Psoas muscle (tissue), 8 donors: ENCODE results near the gene NUDT19. TPM values are rescaled to one million over a fixed set of nuclear protein-coding genes. Genes with fewer than 3 reads are reported as not detected.
"Not testable (repeated sequence)": the region's sequence is repeated elsewhere in the genome, so short reads cannot be mapped to it uniquely, and the experiment has no call there.

Source experiments
- ATAC-seq, 4 donors: fragments of 200-7000 bp; cut with Tn5 transposase; one replicate each; pipeline ENCODE4 v1.9.1; 2020; ENCODE audit warnings: moderate library complexity in 3 of 4, mild to moderate bottlenecking in 2 of 4
- DNase-seq, 2 donors: peaks; one replicate each; pipeline ENCODE4 v3.0.0-alpha.2; 2020
- H3K27ac ChIP-seq: fragments of 200-600 bp; one replicate; pipeline ENCODE4 v1.8.0; 2022
- H3K27me3 ChIP-seq, 3 donors: fragments of 200-600 bp in 1 of 3; one replicate each; pipeline versions ENCODE4 v1.6.1 to v1.8.0; 2013 to 2022; ENCODE audit warnings: low read length in 2 of 3, mild to moderate bottlenecking in 2 of 3, moderate library complexity in 1 of 3; ENCODE audit not compliant: insufficient read depth in 3 of 3
- H3K36me3 ChIP-seq, 2 donors: fragments of 200-600 bp in 1 of 2; one replicate each; pipeline versions ENCODE4 v1.6.1 to v1.8.0; 2013 to 2022; ENCODE audit warnings: low read depth in 1 of 2, mild to moderate bottlenecking in 1 of 2, moderate library complexity in 1 of 2; ENCODE audit not compliant: insufficient read depth in 1 of 2
- H3K4me1 ChIP-seq: fragments of 200-600 bp; one replicate; pipeline ENCODE4 v1.8.0; 2022
- H3K4me3 ChIP-seq: fragments of 200-600 bp; one replicate; pipeline ENCODE4 v1.8.0; 2022; ENCODE audit warnings: mild to moderate bottlenecking
- H3K9me3 ChIP-seq: fragments of 200-600 bp; one replicate; pipeline ENCODE4 v1.8.0; 2022
- CTCF ChIP-seq: fragments of 200-600 bp; IDR thresholded peaks from one replicate; pipeline ENCODE4 v1.8.0; 2022; ENCODE audit warnings: antibody characterized with exemption
- WGBS, 3 donors: extraction: QIAGEN DNeasy Blood & Tissue Kit; methylation state at CpG; one replicate each; pipeline versions ENCODE4 v1.1.6 to v1.1.7; 2013; 5-methylcytosine and 5-hydroxymethylcytosine counted together
- intact Hi-C, 2 donors: fragments of 100-400 bp; cut with DNase I; formaldehyde crosslinking; loops; one replicate each; pipeline versions ENCODE4 v1.11.0 to v1.14.2; 2022
- polyA plus RNA-seq, 3 donors: library from polyadenylated mRNA; stranded (reverse); fragments of 200-250 nt; gene quantifications; one replicate each; pipeline ENCODE4 v1.2.3, GENCODE V29; 2013
- total RNA-seq, 4 donors: library from RNA; stranded (reverse); fragmentation: NEBNext Ultra II Directional in 2 of 4; extraction: Animal tissue kit (Norgen Biotek cat#: 25700) in 2 of 4; gene quantifications; one replicate each; pipeline versions ENCODE4 v1.2.1 to v1.2.4, GENCODE V29; 2021 to 2023
- donor health status: healthy with polysubstance abuse.
- donor health status: DM: no; HTN: no; CAD: no; lungs with moderate emphysema.
- donor health status: Bipolar disorder and iron deficiency.
- donor health status: healthy.
- donor health status: DM: yes; HTN: yes; CAD: no.
- donor health status: DM: no; HTN: no; CAD: no.
- donor health status: DM: no; HTN: no; CAD: no.
- donor health status: DM: yes; HTN: yes; CAD: no.

Gene NUDT19
- total and polyA plus RNA-seq, 7 donors: 10.7 to 27.5 (median 17.4) TPM

GRCh38 chr19:32653599-32653915, 38.1 kb upstream of the NUDT19 start:
- Histone ChIP-seq H3K27ac (no peak overlapping the region), H3K36me3 (peaks cover 0 to 41% of the 10 kb centered on the region in 2 donors), H3K27me3 (no peaks in the 10 kb centered on the region), H3K4me1 (peaks cover 17% of the 10 kb centered on the region), H3K9me3 (no peaks in the 10 kb centered on the region), H3K4me3 (no peak overlapping the region)
- intact Hi-C loops: no loop called here
- ATAC-seq (no peak), DNase-seq (no peak)
- TF ChIP-seq CTCF: no peak
- 90 to 93% (median 93%) methylated on average over 15 of the region's 15 CpGs for WGBS, 3 donors

GRCh38 chr19:32656379-32656778, 35.2 kb upstream of the NUDT19 start:
- peak in 1 of 2 donors; percentile 3 for DNase-seq
- H3K9me3 ChIP-seq, H3K4me3 ChIP-seq, ATAC-seq, H3K27me3 ChIP-seq, intact Hi-C loops, H3K27ac ChIP-seq: not testable (repeated sequence)
- H3K36me3 ChIP-seq: peaks cover 0 to 31% of the 10 kb centered on the region in 2 donors
- 98 to 99% (median 98%) methylated on average over 8 of the region's 8 CpGs for WGBS, 3 donors
- H3K4me1 ChIP-seq: peaks cover 12% of the 10 kb centered on the region

GRCh38 chr19:32658075-32658474, 33.5 kb upstream of the NUDT19 start:
- Histone ChIP-seq H3K4me3 (no peak overlapping the region), H3K27ac (no peak overlapping the region), H3K36me3 (peaks cover 0 to 31% of the 10 kb centered on the region in 2 donors), H3K9me3 (no peaks in the 10 kb centered on the region), H3K27me3 (no peaks in the 10 kb centered on the region), H3K4me1 (peaks cover 3% of the 10 kb centered on the region)
- no peak for TF ChIP-seq CTCF
- intact Hi-C loops: no loop called here
- ATAC-seq: no peak
- DNase-seq: no peak
- 66 to 84% (median 67%) methylated on average over 10 of the region's 10 CpGs for whole genome bisulfite sequencing, 3 donors

- Histone ChIP-seq H3K9me3 (no peaks in the 10 kb centered on the region), H3K36me3 (peaks cover 0 to 31% of the 10 kb centered on the region in 2 donors), H3K27ac (no peak overlapping the region), H3K4me3 (no peak overlapping the region), H3K27me3 (no peaks in the 10 kb centered on the region), H3K4me1 (no peaks in the 10 kb centered on the region)
- ATAC-seq (no peak), DNase-seq (peak in 1 of 2 donors; percentile 15)
- TF ChIP-seq CTCF: no peak
- WGBS, 3 donors: 83 to 90% (median 85%) methylated on average over 10 of the region's 10 CpGs
- intact Hi-C loops: no loop called here
These were observed 33.1 kb upstream of the NUDT19 start for GRCh38 chr19:32658527-32658926.

GRCh38 chr19:32661318-32661717, 30.3 kb upstream of the NUDT19 start:
- no peak for TF ChIP-seq CTCF
- WGBS, 3 donors: 68 to 89% (median 74%) methylated on average over 7 of the region's 7 CpGs
- ATAC-seq: no peak
- Histone ChIP-seq H3K36me3 (peaks cover 0 to 19% of the 10 kb centered on the region in 2 donors), H3K9me3 (no peaks in the 10 kb centered on the region), H3K4me3 (no peak overlapping the region), H3K27ac (no peak overlapping the region), H3K4me1 (no peaks in the 10 kb centered on the region), H3K27me3 (no peaks in the 10 kb centered on the region)
- intact Hi-C loops: no loop called here
- peak in 1 of 2 donors; percentile 26 for DNase-seq
